Hindlimb muscle (tissue), 1 donor: ENCODE measurements around the gene EIF3CL. TPM values are rescaled to one million over a fixed set of nuclear protein-coding genes. Genes with fewer than 3 reads are reported as not detected.
"Not testable (repeated sequence)": the region's sequence is repeated elsewhere in the genome, so short reads cannot be mapped to it uniquely, and the experiment has no call there.

ENCODE experiments used
- DNase-seq: peaks from one replicate; pipeline ENCODE4 v3.0.0-alpha.2; 2013
- polyA plus RNA-seq: library from polyadenylated mRNA; unstranded; fragments of 120-200 nt; gene quantifications from one replicate; pipeline ENCODE4 v1.2.1, GENCODE V29; 2013; ENCODE audit not compliant: insufficient read length

EIF3CL gene
- polyA plus RNA-seq, 1 donor = 105 TPM

GRCh38 chr16:28363408-28363807 is 40.2 kb downstream of the EIF3CL start, which contains the start of gene NPIPB6:
Gene NPIPB6 (minus strand): TSS chr16:28363508. CDS start chr16:28362822, 686 bp downstream.
- not testable (repeated sequence) for DNase-seq

DNA sequence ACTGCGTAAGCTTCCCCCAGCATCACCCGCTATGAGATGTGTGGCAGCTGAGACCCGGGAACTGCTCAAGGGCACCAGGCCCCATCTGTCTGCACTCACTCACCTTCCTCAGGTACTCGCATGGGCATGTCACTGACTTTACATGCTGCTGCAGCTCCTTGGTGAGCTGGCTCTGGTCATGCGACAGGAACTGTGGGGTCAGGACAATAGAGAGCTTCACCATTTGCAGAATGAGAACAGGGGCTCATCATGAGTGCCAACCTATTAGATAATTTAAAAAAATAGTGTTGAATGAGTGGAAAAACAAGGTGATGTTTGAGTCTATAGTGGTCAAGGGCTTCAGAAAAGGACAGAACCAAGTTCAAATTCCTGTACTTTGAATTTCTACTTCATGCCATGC is 41.0 kb downstream of the EIF3CL start:
- DNase-seq = not testable (repeated sequence)

GRCh38 chr16:28338230-28338629 is 65.4 kb downstream of the EIF3CL start:
- DNase-seq = not testable (repeated sequence)

DNA sequence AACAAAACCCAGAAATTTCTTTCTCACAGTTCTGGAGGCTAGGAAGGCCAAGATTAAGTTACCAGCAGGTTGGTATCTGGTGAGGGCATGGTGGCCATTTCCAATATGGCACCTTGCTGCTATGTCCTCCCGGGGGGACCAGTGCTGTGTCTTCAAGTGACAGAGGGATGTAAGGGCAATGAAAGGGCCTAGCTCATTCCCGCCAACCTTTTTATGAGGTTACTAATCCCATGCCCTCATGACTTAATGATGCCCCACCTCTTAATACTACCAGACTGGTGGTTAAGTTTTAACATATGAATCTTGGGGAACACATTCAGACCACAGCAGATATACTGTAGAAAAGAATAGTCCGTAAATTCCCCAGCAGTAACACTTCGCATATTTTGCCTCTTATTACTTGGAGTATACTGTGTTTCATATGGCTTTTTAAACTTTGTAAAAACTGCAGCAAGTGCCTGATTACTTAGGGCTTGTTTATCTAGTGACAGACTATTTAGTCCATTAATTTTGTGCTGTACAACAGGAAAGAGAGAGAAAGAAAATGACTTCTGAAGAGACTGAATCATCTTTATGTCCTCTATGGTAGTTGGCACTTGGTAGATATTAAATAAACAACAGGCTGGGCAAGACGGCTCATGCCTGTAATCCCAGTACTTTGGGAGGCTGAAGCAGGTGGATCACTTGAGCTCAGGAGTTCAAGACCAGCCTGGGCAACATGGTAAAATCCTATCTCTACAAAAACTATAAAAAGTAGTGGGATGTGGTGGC is 66.5 kb downstream of the EIF3CL start:
- DNase-seq = not testable (repeated sequence)

DNA sequence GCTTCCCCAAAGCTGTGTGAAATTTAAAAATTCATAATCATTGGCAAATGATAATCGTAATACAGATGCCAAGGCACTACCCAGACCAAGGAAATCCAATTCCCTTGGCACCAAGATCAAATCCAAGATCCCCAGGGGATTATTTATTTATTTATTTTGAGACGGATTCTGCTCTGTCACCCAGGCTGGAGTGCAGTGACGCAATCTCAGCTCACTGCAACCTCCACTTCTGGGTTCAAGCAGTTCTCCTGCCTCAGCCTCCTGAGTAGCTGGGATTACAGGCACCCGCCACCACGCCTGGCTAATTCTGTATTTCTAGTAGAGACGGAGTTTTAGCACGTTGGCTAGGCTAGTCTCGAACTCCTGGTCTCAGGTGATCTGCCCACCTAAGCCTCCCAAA is 68.0 kb downstream of the EIF3CL start:
- not testable (repeated sequence) for DNase-seq

DNA sequence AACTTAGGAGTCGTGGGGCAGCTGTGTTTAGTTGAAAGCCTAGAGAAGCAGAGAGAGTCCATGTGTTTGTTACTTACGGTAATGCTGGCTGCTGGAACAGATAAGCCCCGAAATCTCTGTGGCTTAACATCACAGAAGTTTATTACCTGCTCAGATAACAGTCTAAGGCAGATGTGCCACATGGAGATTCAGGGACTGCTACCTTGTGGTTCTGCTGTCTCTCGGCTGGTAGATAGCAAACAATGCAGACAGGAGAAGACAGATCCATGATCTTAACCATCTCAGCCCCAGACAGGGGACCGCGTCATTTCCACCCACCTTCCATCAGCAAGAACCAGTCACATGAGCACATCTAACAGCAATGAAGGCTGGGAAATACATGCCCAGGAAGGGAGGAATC is 71.0 kb downstream of the EIF3CL start:
- not testable (repeated sequence) for DNase-seq

DNA sequence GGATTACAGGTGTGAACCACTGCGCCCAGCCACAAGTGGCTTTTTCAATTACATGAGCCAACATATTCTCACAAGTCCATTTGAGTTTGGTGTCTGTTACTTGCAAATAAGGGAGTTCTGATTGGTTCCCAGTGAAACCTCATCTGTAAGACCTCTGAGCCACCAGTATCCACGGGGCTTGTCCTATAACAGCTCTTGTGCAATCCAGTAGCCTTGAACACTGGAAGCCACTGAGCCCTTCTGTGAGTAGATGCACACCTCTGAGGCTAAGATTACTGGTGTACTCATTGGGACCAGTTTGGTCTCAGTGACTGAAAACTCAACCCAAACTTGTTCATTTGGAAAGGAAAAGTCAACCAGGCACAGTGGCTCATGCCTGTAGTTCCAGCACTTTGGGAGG is 72.7 kb downstream of the EIF3CL start:
- DNase-seq = not testable (repeated sequence)

DNA sequence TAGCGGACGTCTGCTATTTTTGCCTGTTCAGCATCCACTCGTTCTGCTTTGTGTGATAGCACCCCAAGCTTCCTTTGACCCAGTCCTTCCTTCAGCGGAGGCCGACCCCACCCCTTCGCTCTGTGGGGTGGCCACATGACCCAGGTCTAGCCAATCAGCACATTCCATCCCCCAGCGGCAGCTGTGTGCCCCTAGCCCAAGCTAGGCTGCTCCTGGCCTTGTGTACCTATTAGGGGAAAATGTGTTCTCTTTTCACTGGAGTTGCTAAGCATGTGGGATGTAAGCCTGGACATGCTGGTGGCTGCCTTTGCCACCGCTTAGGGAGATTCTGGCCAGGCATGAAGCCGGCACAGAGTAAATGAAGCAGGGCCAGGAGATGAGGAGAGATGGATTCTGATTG is 73.4 kb downstream of the EIF3CL start:
- not testable (repeated sequence) for DNase-seq

Other genes starting within 250 kb of the EIF3CL start
- 57.3 TPM for gene XPO6, start 191.9 kb downstream of the EIF3CL start, polyA plus RNA-seq
- 24.7 TPM for gene SBK1, start 111.3 kb downstream of the EIF3CL start, polyA plus RNA-seq
- 1.4 TPM for gene NPIPB6, start 40.3 kb downstream of the EIF3CL start, polyA plus RNA-seq
- not detected for gene NPIPB7, start 68.5 kb upstream of the EIF3CL start, polyA plus RNA-seq
- gene CLN3, start 88.2 kb upstream of the EIF3CL start, polyA plus RNA-seq = 17.4 TPM
- gene APOBR, start 90.8 kb upstream of the EIF3CL start, polyA plus RNA-seq = 1.2 TPM
- gene IL27, start 103.0 kb upstream of the EIF3CL start, polyA plus RNA-seq = not detected
- 29.7 TPM for gene NUPR1, start 135.1 kb upstream of the EIF3CL start, polyA plus RNA-seq
- gene SGF29, start 150.1 kb upstream of the EIF3CL start, polyA plus RNA-seq = 19.8 TPM
- gene SULT1A2, start 193.2 kb upstream of the EIF3CL start, polyA plus RNA-seq = 0.96 TPM
- 8.8 TPM for gene SULT1A1, start 206.2 kb upstream of the EIF3CL start, polyA plus RNA-seq
- gene NPIPB8, start 234.2 kb upstream of the EIF3CL start, polyA plus RNA-seq = 2.6 TPM